ENCODE measurements around the gene IRF8.

Gene IRF8

GRCh38 chr16:85901110-85901509 lies 2.1 kb downstream of the IRF8 start:
- no peak for ATAC-seq
- TF ChIP-seq, protein P1, sequence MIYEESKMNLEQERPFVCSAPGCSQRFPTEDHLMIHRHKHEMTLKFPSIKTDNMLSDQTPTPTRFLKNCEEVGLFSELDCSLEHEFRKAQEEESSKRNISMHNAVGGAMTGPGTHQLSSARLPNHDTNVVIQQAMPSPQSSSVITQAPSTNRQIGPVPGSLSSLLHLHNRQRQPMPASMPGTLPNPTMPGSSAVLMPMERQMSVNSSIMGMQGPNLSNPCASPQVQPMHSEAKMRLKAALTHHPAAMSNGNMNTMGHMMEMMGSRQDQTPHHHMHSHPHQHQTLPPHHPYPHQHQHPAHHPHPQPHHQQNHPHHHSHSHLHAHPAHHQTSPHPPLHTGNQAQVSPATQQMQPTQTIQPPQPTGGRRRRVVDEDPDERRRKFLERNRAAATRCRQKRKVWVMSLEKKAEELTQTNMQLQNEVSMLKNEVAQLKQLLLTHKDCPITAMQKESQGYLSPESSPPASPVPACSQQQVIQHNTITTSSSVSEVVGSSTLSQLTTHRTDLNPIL (CRISPR knock-in tag; IDR thresholded peaks at IDR 0.05; ENCODE audit: low read depth): no peak
- TF ChIP-seq ZFP30 (CRISPR knock-in tag; IDR thresholded peaks at IDR 0.05) (no peak), ZNF70 (CRISPR knock-in tag; IDR thresholded peaks at IDR 0.05) (no peak), TOX (CRISPR knock-in tag; IDR thresholded peaks at IDR 0.05; ENCODE audit: borderline replicate concordance) (no peak), ZNF565 (CRISPR knock-in tag; conservative IDR thresholded peaks at IDR 0.05; ENCODE audit: low read depth) (no peak)

- no peak for TF ChIP-seq BACH2 (CRISPR knock-in tag; IDR thresholded peaks at IDR 0.05; ENCODE audit: borderline replicate concordance)
- no peak for TF ChIP-seq POU6F1 (CRISPR knock-in tag; IDR thresholded peaks at IDR 0.05; ENCODE audit: borderline replicate concordance, low read depth)
- TF ChIP-seq, protein P2, sequence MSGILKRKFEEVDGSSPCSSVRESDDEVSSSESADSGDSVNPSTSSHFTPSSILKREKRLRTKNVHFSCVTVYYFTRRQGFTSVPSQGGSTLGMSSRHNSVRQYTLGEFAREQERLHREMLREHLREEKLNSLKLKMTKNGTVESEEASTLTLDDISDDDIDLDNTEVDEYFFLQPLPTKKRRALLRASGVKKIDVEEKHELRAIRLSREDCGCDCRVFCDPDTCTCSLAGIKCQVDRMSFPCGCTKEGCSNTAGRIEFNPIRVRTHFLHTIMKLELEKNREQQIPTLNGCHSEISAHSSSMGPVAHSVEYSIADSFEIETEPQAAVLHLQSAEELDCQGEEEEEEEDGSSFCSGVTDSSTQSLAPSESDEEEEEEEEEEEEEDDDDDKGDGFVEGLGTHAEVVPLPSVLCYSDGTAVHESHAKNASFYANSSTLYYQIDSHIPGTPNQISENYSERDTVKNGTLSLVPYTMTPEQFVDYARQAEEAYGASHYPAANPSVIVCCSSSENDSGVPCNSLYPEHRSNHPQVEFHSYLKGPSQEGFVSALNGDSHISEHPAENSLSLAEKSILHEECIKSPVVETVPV (CRISPR knock-in tag; IDR thresholded peaks at IDR 0.05): no peak
- no peak for TF ChIP-seq TCF4 (CRISPR knock-in tag; IDR thresholded peaks at IDR 0.05; ENCODE audit: borderline replicate concordance)
- no peak for TF ChIP-seq ZNF70 (CRISPR knock-in tag; IDR thresholded peaks at IDR 0.05)
- TF ChIP-seq RARB (CRISPR knock-in tag; IDR thresholded peaks at IDR 0.05): no peak
- no peak for TF ChIP-seq SNAI2 (CRISPR knock-in tag; IDR thresholded peaks at IDR 0.05)
- no peak for TF ChIP-seq TOX (CRISPR knock-in tag; IDR thresholded peaks at IDR 0.05; ENCODE audit: borderline replicate concordance)
- no peak for TF ChIP-seq ZNF565 (CRISPR knock-in tag; conservative IDR thresholded peaks at IDR 0.05; ENCODE audit: low read depth)
- TF ChIP-seq PPARA (CRISPR knock-in tag; IDR thresholded peaks at IDR 0.05; ENCODE audit: borderline replicate concordance): no peak
- no peak for TF ChIP-seq ZFP3 (CRISPR knock-in tag; IDR thresholded peaks at IDR 0.05)
- ATAC-seq: no peak
Observed at GRCh38 chr16:85901773-85902365, 2.9 kb downstream of the IRF8 start.

GRCh38 chr16:85902366-85903155 lies 3.6 kb downstream of the IRF8 start:
- TF ChIP-seq POU6F1 (CRISPR knock-in tag; IDR thresholded peaks at IDR 0.05; ENCODE audit: borderline replicate concordance, low read depth): no peak
- TF ChIP-seq ZNF565 (CRISPR knock-in tag; conservative IDR thresholded peaks at IDR 0.05; ENCODE audit: low read depth): no peak
- no peak for ATAC-seq

DNA sequence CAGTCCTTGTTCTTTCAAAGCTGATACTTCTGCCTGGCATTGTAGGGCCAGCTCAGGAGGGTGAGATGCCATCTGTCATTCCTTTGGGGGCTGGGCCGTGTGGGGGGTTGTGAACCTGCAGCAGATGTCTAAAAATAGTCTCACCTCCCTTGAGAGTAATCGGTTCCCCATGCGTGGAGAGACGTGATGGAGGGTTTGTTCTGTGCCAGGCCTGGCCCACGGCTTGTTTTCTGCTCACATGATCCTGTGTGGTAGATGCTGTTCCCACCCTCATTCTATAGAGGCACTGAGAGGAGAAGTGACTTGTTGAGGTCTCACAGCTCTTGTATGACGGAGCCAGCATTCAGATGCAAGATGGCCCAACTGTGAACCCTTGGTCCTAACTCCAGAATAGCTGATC lies 4.6 kb downstream of the IRF8 start:
- no peak for ATAC-seq
- TF ChIP-seq PATZ1 (CRISPR knock-in tag; IDR thresholded peaks at IDR 0.05; ENCODE audit: borderline replicate concordance) (no peak), ZNF8 (CRISPR knock-in tag; IDR thresholded peaks at IDR 0.05) (no peak), POU6F1 (CRISPR knock-in tag; IDR thresholded peaks at IDR 0.05; ENCODE audit: borderline replicate concordance, low read depth) (no peak), SNAI2 (CRISPR knock-in tag; IDR thresholded peaks at IDR 0.05) (no peak), ZNF565 (CRISPR knock-in tag; conservative IDR thresholded peaks at IDR 0.05; ENCODE audit: low read depth) (no peak), PPARA (CRISPR knock-in tag; IDR thresholded peaks at IDR 0.05; ENCODE audit: borderline replicate concordance) (no peak), CSDC2 (CRISPR knock-in tag; IDR thresholded peaks at IDR 0.05) (no peak), OSR1 (CRISPR knock-in tag; IDR thresholded peaks at IDR 0.05) (no peak), ZFP3 (CRISPR knock-in tag; IDR thresholded peaks at IDR 0.05) (no peak), GLIS3 (CRISPR knock-in tag; IDR thresholded peaks at IDR 0.05) (no peak)
- TF ChIP-seq, protein P1 (CRISPR knock-in tag; IDR thresholded peaks at IDR 0.05; ENCODE audit: low read depth): no peak
- TF ChIP-seq, protein P3, sequence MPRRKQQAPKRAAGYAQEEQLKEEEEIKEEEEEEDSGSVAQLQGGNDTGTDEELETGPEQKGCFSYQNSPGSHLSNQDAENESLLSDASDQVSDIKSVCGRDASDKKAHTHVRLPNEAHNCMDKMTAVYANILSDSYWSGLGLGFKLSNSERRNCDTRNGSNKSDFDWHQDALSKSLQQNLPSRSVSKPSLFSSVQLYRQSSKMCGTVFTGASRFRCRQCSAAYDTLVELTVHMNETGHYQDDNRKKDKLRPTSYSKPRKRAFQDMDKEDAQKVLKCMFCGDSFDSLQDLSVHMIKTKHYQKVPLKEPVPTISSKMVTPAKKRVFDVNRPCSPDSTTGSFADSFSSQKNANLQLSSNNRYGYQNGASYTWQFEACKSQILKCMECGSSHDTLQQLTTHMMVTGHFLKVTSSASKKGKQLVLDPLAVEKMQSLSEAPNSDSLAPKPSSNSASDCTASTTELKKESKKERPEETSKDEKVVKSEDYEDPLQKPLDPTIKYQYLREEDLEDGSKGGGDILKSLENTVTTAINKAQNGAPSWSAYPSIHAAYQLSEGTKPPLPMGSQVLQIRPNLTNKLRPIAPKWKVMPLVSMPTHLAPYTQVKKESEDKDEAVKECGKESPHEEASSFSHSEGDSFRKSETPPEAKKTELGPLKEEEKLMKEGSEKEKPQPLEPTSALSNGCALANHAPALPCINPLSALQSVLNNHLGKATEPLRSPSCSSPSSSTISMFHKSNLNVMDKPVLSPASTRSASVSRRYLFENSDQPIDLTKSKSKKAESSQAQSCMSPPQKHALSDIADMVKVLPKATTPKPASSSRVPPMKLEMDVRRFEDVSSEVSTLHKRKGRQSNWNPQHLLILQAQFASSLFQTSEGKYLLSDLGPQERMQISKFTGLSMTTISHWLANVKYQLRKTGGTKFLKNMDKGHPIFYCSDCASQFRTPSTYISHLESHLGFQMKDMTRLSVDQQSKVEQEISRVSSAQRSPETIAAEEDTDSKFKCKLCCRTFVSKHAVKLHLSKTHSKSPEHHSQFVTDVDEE (CRISPR knock-in tag; IDR thresholded peaks at IDR 0.05): no peak
